ENCODE data around the gene ENTR1. TPM values are rescaled to one million over a fixed set of nuclear protein-coding genes. Genes with fewer than 3 reads are reported as not detected.

Gene ENTR1
- total RNA-seq, 1 donor from 2014 or later = 34.9 TPM

GRCh38 chr9:136396219-136396515, 14.2 kb downstream of the ENTR1 start:
- Histone ChIP-seq H2AFZ (replicated peaks) (no peak overlapping the region), H3K27me3 (no peaks in the 10 kb centered on the region), H4K20me1 (ENCODE audit: low read depth) (peaks cover 20% of the 10 kb centered on the region), H3K9me3 (ENCODE audit: low read depth) (no peaks in the 10 kb centered on the region), H3K4me2 (no peak overlapping the region), H3K9ac (no peak overlapping the region), H3K4me1 (no peaks in the 10 kb centered on the region), H3F3A (ENCODE audit: low read depth) (peaks cover 9% of the 10 kb centered on the region), H3K36me3 (no peaks in the 10 kb centered on the region), H3K27ac (no peak overlapping the region), H3K4me3 (no peak overlapping the region), H3K79me2 (ENCODE audit: low read depth) (peaks cover 24% of the 10 kb centered on the region)
- TF ChIP-seq EZH2phosphoT487 (IDR thresholded peaks at IDR 0.05) = no peak
- TF ChIP-seq EZH2 (IDR thresholded peaks at IDR 0.05) = no peak
- TF ChIP-seq CTCF (IDR thresholded peaks at IDR 0.05) = no peak
- peak overlapping the region; percentile 43 for H3K4me3 Mint-ChIP-seq
- H3K36me3 Mint-ChIP-seq = peaks cover 11% of the 10 kb centered on the region
- H3K27ac Mint-ChIP-seq = no peak overlapping the region
- no peak for DNase-seq (ENCODE audit: low spot score)
- peaks cover 12% of the 10 kb centered on the region for H3K4me1 Mint-ChIP-seq
- H3K9me3 Mint-ChIP-seq = no peaks in the 10 kb centered on the region
- H3K27me3 Mint-ChIP-seq (ENCODE audit: insufficient read depth, low read depth) = peaks cover 1% of the 10 kb centered on the region

GRCh38 chr9:136395345-136396218, 14.8 kb downstream of the ENTR1 start:
- no peaks in the 10 kb centered on the region for H3K9me3 Mint-ChIP-seq
- peaks cover 24% of the 10 kb centered on the region for H3K79me2 ChIP-seq (ENCODE audit: low read depth)
- DNase-seq (ENCODE audit: low spot score) = no peak
- H3K4me1 Mint-ChIP-seq = peaks cover 12% of the 10 kb centered on the region
- no peaks in the 10 kb centered on the region for H3K27me3 ChIP-seq
- peaks cover 11% of the 10 kb centered on the region for H3K36me3 Mint-ChIP-seq
- TF ChIP-seq EZH2 (IDR thresholded peaks at IDR 0.05) = no peak
- TF ChIP-seq EZH2phosphoT487 (IDR thresholded peaks at IDR 0.05) = no peak
- TF ChIP-seq CTCF (IDR thresholded peaks at IDR 0.05) = no peak
- peak overlapping the region; percentile 43 for H3K4me3 Mint-ChIP-seq
- no peak overlapping the region for H3K9ac ChIP-seq
- no peaks in the 10 kb centered on the region for H3K27me3 Mint-ChIP-seq (ENCODE audit: insufficient read depth, low read depth)
- H2AFZ ChIP-seq (replicated peaks) = no peak overlapping the region
- no peak overlapping the region for H3K27ac ChIP-seq
- no peaks in the 10 kb centered on the region for H3K9me3 ChIP-seq (ENCODE audit: low read depth)
- no peak overlapping the region for H3K27ac Mint-ChIP-seq
- H3F3A ChIP-seq (ENCODE audit: low read depth) = peaks cover 5% of the 10 kb centered on the region
- H3K4me1 ChIP-seq = no peaks in the 10 kb centered on the region
- H3K4me3 ChIP-seq = no peak overlapping the region
- H3K4me2 ChIP-seq = no peak overlapping the region
- H4K20me1 ChIP-seq (ENCODE audit: low read depth) = peaks cover 20% of the 10 kb centered on the region
- no peaks in the 10 kb centered on the region for H3K36me3 ChIP-seq

- DNase-seq (ENCODE audit: low spot score) = no peak
- H3K4me1 ChIP-seq = no peaks in the 10 kb centered on the region
- no peak overlapping the region for H3K9ac ChIP-seq
- H3K4me3 ChIP-seq = no peak overlapping the region
- TF ChIP-seq CTCF (IDR thresholded peaks at IDR 0.05) (no peak), EZH2phosphoT487 (IDR thresholded peaks at IDR 0.05) (no peak), EZH2 (IDR thresholded peaks at IDR 0.05) (no peak)
- no peaks in the 10 kb centered on the region for H3F3A ChIP-seq (ENCODE audit: low read depth)
- H3K79me2 ChIP-seq (ENCODE audit: low read depth) = peaks cover 24% of the 10 kb centered on the region
- no peaks in the 10 kb centered on the region for H3K9me3 ChIP-seq (ENCODE audit: low read depth)
- no peak overlapping the region for H3K4me2 ChIP-seq
- H3K36me3 Mint-ChIP-seq = peaks cover 11% of the 10 kb centered on the region
- no peak overlapping the region for H2AFZ ChIP-seq (replicated peaks)
- no peaks in the 10 kb centered on the region for H3K27me3 Mint-ChIP-seq (ENCODE audit: insufficient read depth, low read depth)
- no peak overlapping the region for H3K27ac ChIP-seq
- H4K20me1 ChIP-seq (ENCODE audit: low read depth) = peaks cover 20% of the 10 kb centered on the region
- peaks cover 12% of the 10 kb centered on the region for H3K4me1 Mint-ChIP-seq
- no peaks in the 10 kb centered on the region for H3K36me3 ChIP-seq
- H3K9me3 Mint-ChIP-seq = no peaks in the 10 kb centered on the region
- no peak overlapping the region for H3K4me3 Mint-ChIP-seq
- no peak overlapping the region for H3K27ac Mint-ChIP-seq
- no peaks in the 10 kb centered on the region for H3K27me3 ChIP-seq
Measured at GRCh38 chr9:136395020-136395340, 15.4 kb downstream of the ENTR1 start.
